GM12872 (cell line): ENCODE data around the gene PROK1.

Experiments
- CTCF ChIP-seq: IDR thresholded peaks from 3 replicates; pipeline ENCODE4 v1.5.1; 2011; ENCODE audit warnings: low read depth, mild to moderate bottlenecking, low read length, moderate library complexity; ENCODE audit not compliant: insufficient read depth

PROK1 gene

GRCh38 chr1:110488161-110488560, 37.2 kb downstream of the PROK1 start:
- no peak for TF ChIP-seq CTCF

GRCh38 chr1:110488867-110489266, 37.9 kb downstream of the PROK1 start:
- TF ChIP-seq CTCF: no peak

GRCh38 chr1:110489406-110489805, 38.5 kb downstream of the PROK1 start:
- no peak for TF ChIP-seq CTCF

GRCh38 chr1:110489973-110490542, 39.1 kb downstream of the PROK1 start:
- TF ChIP-seq CTCF: no peak

- TF ChIP-seq CTCF: no peak
Observed at GRCh38 chr1:110490791-110491451, 40.0 kb downstream of the PROK1 start.

GRCh38 chr1:110492573-110492972, 41.6 kb downstream of the PROK1 start:
- no peak for TF ChIP-seq CTCF

- TF ChIP-seq CTCF: no peak
Observed at GRCh38 chr1:110493059-110493699, 42.2 kb downstream of the PROK1 start.
